Measurements from ENCODE around the gene ABCC6. TPM values are rescaled to one million over a fixed set of nuclear protein-coding genes. Genes with fewer than 3 reads are reported as not detected.
"Not testable (repeated sequence)": the region's sequence is repeated elsewhere in the genome, so short reads cannot be mapped to it uniquely, and the experiment has no call there.

ABCC6 gene
- total and polyA plus RNA-seq, 2 of the 4 experiments (the other 2 are of a cell fraction), result 0.36 to 1.3 TPM

DNA sequence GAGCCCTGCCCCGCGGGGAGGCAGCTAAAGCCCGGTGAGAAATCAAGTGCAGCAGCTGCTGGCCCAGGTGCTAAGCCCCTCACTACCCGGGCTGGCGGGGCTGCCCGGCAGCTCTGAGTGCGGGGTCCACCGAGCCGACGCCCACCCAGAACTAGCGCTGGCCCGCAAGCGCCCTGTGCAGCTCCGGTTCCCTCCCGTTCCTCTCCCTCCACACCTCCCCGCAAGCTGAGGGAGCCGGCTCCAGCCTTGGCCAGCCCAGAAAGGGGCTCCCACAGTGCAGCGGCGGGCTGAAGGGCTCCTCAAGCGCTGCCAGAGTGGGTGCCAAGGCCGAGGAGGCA is 118.5 kb downstream of the ABCC6 start:
- H3K4ac ChIP-seq (ENCODE audit: low read depth, low read length); H4K5ac ChIP-seq (ENCODE audit: low read depth, low read length); H2BK20ac ChIP-seq (ENCODE audit: low read depth, low read length); H3K4me2 ChIP-seq (ENCODE audit: low read depth, low read length); intact Hi-C loops (cut with micrococcal nuclease); H2AK5ac ChIP-seq (ENCODE audit: low read depth, low read length); H2BK120ac ChIP-seq (ENCODE audit: low read depth, low read length); H3K56ac ChIP-seq (ENCODE audit: extremely low read depth, insufficient read depth, low read length); H2BK5ac ChIP-seq (ENCODE audit: low read depth, low read length, poor library complexity, severe bottlenecking); H3K4me1 ChIP-seq (ENCODE audit: control insufficient read depth, insufficient read depth, low read length); H3K23ac ChIP-seq (ENCODE audit: low read depth, low read length); H3K9ac ChIP-seq (ENCODE audit: low read depth, low read length); DNase-seq; H2BK15ac ChIP-seq (ENCODE audit: low read depth, low read length); H3K14ac ChIP-seq (replicated peaks; ENCODE audit: low read depth, low read length); H2AK9ac ChIP-seq (replicated peaks; ENCODE audit: low read depth, low read length, poor library complexity); in situ Hi-C loops (cut with MboI; ENCODE audit: low sequenced_read_pairs); POLR2A ChIA-PET (ENCODE audit: unreplicated experiment); H4K8ac ChIP-seq (ENCODE audit: low read depth in 2 of 2, low read length in 2 of 2); H3K27ac ChIP-seq (ENCODE audit: insufficient read depth, low read length); BruUV-seq (replicated peaks); H3K27me3 ChIP-seq (ENCODE audit: control insufficient read depth, insufficient read depth, low read length); ATAC-seq (ENCODE audit: low read depth); H2AFZ ChIP-seq (replicated peaks; ENCODE audit: low read length, poor library complexity); CTCF ChIA-PET; H3K18ac ChIP-seq (ENCODE audit: low read depth, low read length); dilution Hi-C loops (cut with HindIII; ENCODE audit: low sequenced_read_pairs, unreplicated experiment); H3K4me3 ChIP-seq (ENCODE audit: insufficient read depth, low read depth, low read length); H3K9me3 ChIP-seq (ENCODE audit: control insufficient read depth, insufficient read depth, low read length); H4K91ac ChIP-seq (ENCODE audit: insufficient read depth, low read depth, low read length): not testable (repeated sequence)
- no CpG with 5 or more reads among the region's 21 CpGs for whole genome bisulfite sequencing, 2 experiments (ENCODE audit: extremely low coverage in 2 of 2, insufficient read length in 1 of 2)
- Histone ChIP-seq H3K9me1 (ENCODE audit: insufficient read depth, low read length) (peaks cover 11% of the 10 kb centered on the region; the same call in 1 of the 2 replicates), H3K36me3 (ENCODE audit: control insufficient read depth, insufficient read depth, low read length) (peaks cover 82% of the 10 kb centered on the region), H4K20me1 (ENCODE audit: insufficient read depth, low read length) (peaks cover 20% of the 10 kb centered on the region), H3K79me1 (ENCODE audit: low read depth in 1 of 2, low read length in 2 of 2) (peaks cover 15 to 56% of the 10 kb centered on the region in 2 experiments)

DNA sequence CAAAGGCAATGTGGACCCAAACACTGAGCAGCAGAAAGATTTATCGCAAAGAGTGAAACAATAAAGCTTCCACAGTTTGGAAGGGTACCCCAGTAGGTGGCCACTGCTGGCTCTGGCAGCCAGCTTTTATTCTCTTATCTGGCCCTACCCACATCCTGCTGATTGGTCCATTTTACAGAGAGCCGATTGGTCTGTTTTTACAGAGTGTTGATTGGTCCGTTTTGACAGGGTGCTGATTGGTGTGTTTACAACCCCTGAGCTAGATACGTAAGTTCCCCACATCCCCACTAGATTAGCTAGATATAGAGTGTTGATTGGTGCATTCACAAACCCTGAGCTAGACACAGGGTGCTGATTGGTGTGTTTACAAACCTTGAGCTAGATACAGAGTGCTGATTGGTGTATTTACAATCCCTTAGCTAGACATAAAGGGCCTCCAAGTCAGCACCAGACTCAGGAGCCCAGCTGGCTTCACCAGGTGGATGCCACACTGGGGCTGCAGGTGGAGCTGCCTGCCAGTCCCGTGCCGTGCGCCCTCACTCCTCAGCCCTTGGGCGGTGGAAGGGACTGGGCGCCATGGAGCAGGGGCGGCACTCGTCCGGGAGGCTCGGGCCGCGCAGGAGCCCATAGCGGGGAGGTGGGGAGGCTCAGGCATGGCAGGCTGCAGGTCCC is 119.0 kb downstream of the ABCC6 start:
- BruUV-seq (replicated peaks); ATAC-seq (ENCODE audit: low read depth): not testable (repeated sequence)

More for the DNA sequence above, 119.0 kb downstream of the ABCC6 start:
- H3K4me1 ChIP-seq (ENCODE audit: control insufficient read depth, insufficient read depth, low read length); H3K14ac ChIP-seq (replicated peaks; ENCODE audit: low read depth, low read length); H3K23ac ChIP-seq (ENCODE audit: low read depth, low read length); H3K56ac ChIP-seq (ENCODE audit: extremely low read depth, insufficient read depth, low read length); DNase-seq; H3K4me2 ChIP-seq (ENCODE audit: low read depth, low read length); H4K8ac ChIP-seq (ENCODE audit: low read depth in 2 of 2, low read length in 2 of 2); H2AK5ac ChIP-seq (ENCODE audit: low read depth, low read length); H3K27me3 ChIP-seq (ENCODE audit: control insufficient read depth, insufficient read depth, low read length); intact Hi-C loops (cut with micrococcal nuclease); H3K9ac ChIP-seq (ENCODE audit: low read depth, low read length); H3K27ac ChIP-seq (ENCODE audit: insufficient read depth, low read length); CTCF ChIA-PET; H2AFZ ChIP-seq (replicated peaks; ENCODE audit: low read length, poor library complexity); H2BK5ac ChIP-seq (ENCODE audit: low read depth, low read length, poor library complexity, severe bottlenecking); POLR2A ChIA-PET (ENCODE audit: unreplicated experiment); dilution Hi-C loops (cut with HindIII; ENCODE audit: low sequenced_read_pairs, unreplicated experiment); in situ Hi-C loops (cut with MboI; ENCODE audit: low sequenced_read_pairs); H3K9me3 ChIP-seq (ENCODE audit: control insufficient read depth, insufficient read depth, low read length); H2BK15ac ChIP-seq (ENCODE audit: low read depth, low read length); H4K91ac ChIP-seq (ENCODE audit: insufficient read depth, low read depth, low read length); H2AK9ac ChIP-seq (replicated peaks; ENCODE audit: low read depth, low read length, poor library complexity); H3K4me3 ChIP-seq (ENCODE audit: insufficient read depth, low read depth, low read length); H2BK120ac ChIP-seq (ENCODE audit: low read depth, low read length); H4K5ac ChIP-seq (ENCODE audit: low read depth, low read length); H2BK20ac ChIP-seq (ENCODE audit: low read depth, low read length); H3K4ac ChIP-seq (ENCODE audit: low read depth, low read length); H3K18ac ChIP-seq (ENCODE audit: low read depth, low read length): not testable (repeated sequence)
- Histone ChIP-seq H4K20me1 (ENCODE audit: insufficient read depth, low read length) (peaks cover 20% of the 10 kb centered on the region), H3K9me1 (ENCODE audit: insufficient read depth, low read length) (peaks cover 11% of the 10 kb centered on the region; the same call in 1 of the 2 replicates), H3K79me1 (ENCODE audit: low read depth in 1 of 2, low read length in 2 of 2) (peaks cover 14 to 57% of the 10 kb centered on the region in 2 experiments), H3K36me3 (ENCODE audit: control insufficient read depth, insufficient read depth, low read length) (peaks cover 81% of the 10 kb centered on the region)
- WGBS, 2 experiments (ENCODE audit: extremely low coverage in 2 of 2, insufficient read length in 1 of 2), result no CpG with 5 or more reads among the region's 16 CpGs

Data from IMR-90 (cell line).